GM21526 (cell line): ENCODE data around the gene TMTC4.
"Not testable (repeated sequence)": the region's sequence is repeated elsewhere in the genome, so short reads cannot be mapped to it uniquely, and the experiment has no call there.

ENCODE experiments used
- ATAC-seq: cut with Tn5 transposase; IDR thresholded peaks from one replicate; pipeline ENCODE4 v1.9.1; 2021; ENCODE audit warnings: moderate library complexity; ENCODE audit not compliant: unreplicated experiment, low FRiP score

The TMTC4 gene

GRCh38 chr13:100633461-100633860, 41.1 kb downstream of the TMTC4 start:
- no peak for ATAC-seq

- ATAC-seq, result no peak
Observed at GRCh38 chr13:100630555-100630954, 44.0 kb downstream of the TMTC4 start.

- ATAC-seq, result no peak
Observed at GRCh38 chr13:100627120-100627519, 47.5 kb downstream of the TMTC4 start.

GRCh38 chr13:100625447-100625846, 49.1 kb downstream of the TMTC4 start:
- ATAC-seq, result no peak

- no peak for ATAC-seq
Observed at GRCh38 chr13:100620792-100621191, 53.8 kb downstream of the TMTC4 start.

- no peak for ATAC-seq
Observed at GRCh38 chr13:100619940-100620339, 54.7 kb downstream of the TMTC4 start.

GRCh38 chr13:100618897-100619296, 55.7 kb downstream of the TMTC4 start:
- not testable (repeated sequence) for ATAC-seq

- ATAC-seq, result no peak
Observed at GRCh38 chr13:100613031-100613430, 61.6 kb downstream of the TMTC4 start.

- ATAC-seq, result no peak
Observed at GRCh38 chr13:100611678-100612492, 62.7 kb downstream of the TMTC4 start.

- peak; percentile 41 for ATAC-seq
Observed at GRCh38 chr13:100610391-100611347, 63.9 kb downstream of the TMTC4 start.

GRCh38 chr13:100608906-100609305, 65.7 kb downstream of the TMTC4 start:
- peak; percentile 93 for ATAC-seq

GRCh38 chr13:100608489-100608888, 66.1 kb downstream of the TMTC4 start:
- no peak for ATAC-seq

GRCh38 chr13:100604918-100605710, 69.5 kb downstream of the TMTC4 start:
- no peak for ATAC-seq

- no peak for ATAC-seq
Observed at GRCh38 chr13:100602493-100603111, 72.0 kb downstream of the TMTC4 start.

GRCh38 chr13:100601716-100602115, 72.9 kb downstream of the TMTC4 start:
- ATAC-seq, result no peak

- no peak for ATAC-seq
Observed at GRCh38 chr13:100600915-100601314, 73.7 kb downstream of the TMTC4 start.

- no peak for ATAC-seq
Observed at GRCh38 chr13:100600461-100600860, 74.1 kb downstream of the TMTC4 start.

- ATAC-seq, result no peak
Observed at GRCh38 chr13:100597253-100597652, 77.3 kb downstream of the TMTC4 start.

GRCh38 chr13:100596516-100596915, 78.1 kb downstream of the TMTC4 start:
- no peak for ATAC-seq

- no peak for ATAC-seq
Observed at GRCh38 chr13:100594731-100595130, 79.9 kb downstream of the TMTC4 start.
